Measurements from ENCODE around the gene TARS3. TPM values are rescaled to one million over a fixed set of nuclear protein-coding genes. Genes with fewer than 3 reads are reported as not detected.

TARS3 gene
- total and polyA plus RNA-seq, 8 donors, result 3.4 to 53.1 (median 15.6) TPM

DNA sequence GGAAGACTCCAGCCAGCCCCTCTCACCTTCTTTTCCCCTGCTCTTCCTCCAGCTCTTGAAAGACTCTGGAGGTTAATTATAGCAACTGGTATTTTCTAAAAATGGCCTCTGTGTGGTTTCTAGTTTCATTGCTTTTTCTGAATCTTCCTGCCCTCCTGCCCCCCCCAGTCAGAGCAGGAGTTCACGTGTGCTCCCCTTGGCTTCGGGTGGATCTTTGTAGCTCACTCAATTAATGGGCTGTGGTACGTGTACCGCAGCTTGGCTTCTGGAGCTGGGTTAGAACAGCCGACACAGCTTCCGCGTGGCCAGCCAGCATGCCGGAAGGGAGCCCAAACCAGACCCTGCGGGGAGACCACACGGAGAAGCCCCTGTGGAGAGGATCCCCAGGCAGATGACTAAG lies 103.6 kb downstream of the TARS3 start:
- 86 to 92% (median 89%) methylated on average over 10 of the region's 10 CpGs for WGBS, 5 donors
- intact Hi-C loops (cut with DNase I; ENCODE audit: low total_unique reads), result no loop called here
- H3K27ac ChIP-seq, result no peak overlapping the region
- TF ChIP-seq POLR2A (IDR thresholded peaks at IDR 0.05), result no peak
- TF ChIP-seq, protein P1, sequence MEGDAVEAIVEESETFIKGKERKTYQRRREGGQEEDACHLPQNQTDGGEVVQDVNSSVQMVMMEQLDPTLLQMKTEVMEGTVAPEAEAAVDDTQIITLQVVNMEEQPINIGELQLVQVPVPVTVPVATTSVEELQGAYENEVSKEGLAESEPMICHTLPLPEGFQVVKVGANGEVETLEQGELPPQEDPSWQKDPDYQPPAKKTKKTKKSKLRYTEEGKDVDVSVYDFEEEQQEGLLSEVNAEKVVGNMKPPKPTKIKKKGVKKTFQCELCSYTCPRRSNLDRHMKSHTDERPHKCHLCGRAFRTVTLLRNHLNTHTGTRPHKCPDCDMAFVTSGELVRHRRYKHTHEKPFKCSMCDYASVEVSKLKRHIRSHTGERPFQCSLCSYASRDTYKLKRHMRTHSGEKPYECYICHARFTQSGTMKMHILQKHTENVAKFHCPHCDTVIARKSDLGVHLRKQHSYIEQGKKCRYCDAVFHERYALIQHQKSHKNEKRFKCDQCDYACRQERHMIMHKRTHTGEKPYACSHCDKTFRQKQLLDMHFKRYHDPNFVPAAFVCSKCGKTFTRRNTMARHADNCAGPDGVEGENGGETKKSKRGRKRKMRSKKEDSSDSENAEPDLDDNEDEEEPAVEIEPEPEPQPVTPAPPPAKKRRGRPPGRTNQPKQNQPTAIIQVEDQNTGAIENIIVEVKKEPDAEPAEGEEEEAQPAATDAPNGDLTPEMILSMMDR (IDR thresholded peaks at IDR 0.05), result no peak
- no peak for TF ChIP-seq POLR2AphosphoS5 (IDR thresholded peaks at IDR 0.05)
- no peak for TF ChIP-seq EP300 (IDR thresholded peaks at IDR 0.05)
- H3K36me3 ChIP-seq, result peaks cover 0 to 38% (median 13%) of the 10 kb centered on the region in 4 donors
- H3K9me3 ChIP-seq, result no peaks in the 10 kb centered on the region
- DNase-seq, result no peak
- no peak overlapping the region for H3K4me3 ChIP-seq
- H3K27me3 ChIP-seq, result no peaks in the 10 kb centered on the region
- H3K4me1 ChIP-seq, result peaks cover 9 to 14% (median 11%) of the 10 kb centered on the region in 4 donors

DNA sequence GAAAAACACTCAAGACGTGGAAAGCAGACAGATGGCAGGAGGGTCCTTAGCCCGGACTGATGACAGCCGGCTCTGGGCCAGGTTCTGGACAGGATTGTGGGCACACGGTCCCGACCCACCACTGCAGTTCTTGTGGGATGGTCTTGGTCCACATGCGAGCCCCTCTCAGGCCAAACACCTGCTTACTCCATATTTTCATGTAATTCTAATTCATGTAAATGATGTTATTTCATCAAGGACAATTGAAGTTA lies 104.7 kb downstream of the TARS3 start:
- H3K27ac ChIP-seq, result no peak overlapping the region
- intact Hi-C loops (cut with DNase I; ENCODE audit: low total_unique reads), result no loop called here
- peaks cover 0 to 34% (median 11%) of the 10 kb centered on the region in 4 donors for H3K36me3 ChIP-seq
- DNase-seq, result no peak
- TF ChIP-seq POLR2A (IDR thresholded peaks at IDR 0.05), result no peak
- TF ChIP-seq, protein P1 (IDR thresholded peaks at IDR 0.05), result no peak
- no peak for TF ChIP-seq EP300 (IDR thresholded peaks at IDR 0.05)
- no peak for TF ChIP-seq POLR2AphosphoS5 (IDR thresholded peaks at IDR 0.05)
- H3K27me3 ChIP-seq, result no peaks in the 10 kb centered on the region
- WGBS, 5 donors, result 92 to 96% (median 93%) methylated on average over 6 of the region's 6 CpGs
- H3K4me1 ChIP-seq, result peaks cover 11 to 21% (median 16%) of the 10 kb centered on the region in 4 donors
- no peak overlapping the region for H3K4me3 ChIP-seq
- no peaks in the 10 kb centered on the region for H3K9me3 ChIP-seq

DNA sequence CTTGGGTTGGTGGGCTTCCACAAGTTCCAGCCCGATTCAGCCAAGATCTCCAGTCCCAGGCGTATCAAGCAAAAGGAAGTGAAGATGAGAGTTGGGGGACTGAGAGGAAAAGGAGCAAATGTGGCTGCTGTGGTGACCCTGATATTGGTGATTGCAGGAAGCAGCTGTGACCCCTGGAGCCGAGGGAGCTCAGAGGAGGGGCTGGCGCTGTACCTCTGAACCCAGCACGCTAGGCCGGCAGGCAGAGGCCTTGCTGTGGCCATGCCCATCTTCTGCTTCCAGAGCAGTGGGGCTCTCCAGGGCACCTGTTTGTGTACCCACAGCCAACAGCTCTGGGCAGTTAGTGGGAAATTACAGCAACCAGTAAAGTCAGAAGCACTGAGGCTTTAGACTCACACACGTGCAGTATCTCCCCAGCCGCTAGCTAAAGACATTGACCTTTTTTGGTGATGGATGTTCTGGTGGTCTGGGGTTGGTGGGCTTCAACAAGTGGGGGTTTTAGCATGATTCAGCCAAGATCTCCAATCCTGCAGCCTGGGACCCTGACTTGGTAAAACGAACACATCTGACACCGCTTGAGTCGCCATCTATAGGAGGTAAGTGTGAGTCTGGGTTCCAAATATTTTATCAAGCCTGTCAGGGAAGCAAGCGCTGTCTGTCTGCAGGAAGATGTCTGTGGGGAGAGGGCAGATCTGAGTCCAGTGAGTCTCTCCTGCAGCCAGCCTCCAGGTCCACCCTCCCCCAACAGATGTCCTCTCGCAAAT lies 105.2 kb downstream of the TARS3 start:
- Histone ChIP-seq H3K4me1 (peaks cover 11 to 26% (median 16%) of the 10 kb centered on the region in 4 donors), H3K4me3 (no peak overlapping the region), H3K36me3 (peaks cover 0 to 29% (median 9%) of the 10 kb centered on the region in 4 donors), H3K27me3 (no peaks in the 10 kb centered on the region), H3K9me3 (no peaks in the 10 kb centered on the region), H3K27ac (no peak overlapping the region)
- 82 to 90% (median 86%) methylated on average over 11 to 13 of the region's 13 CpGs for WGBS, 5 donors
- intact Hi-C loops (cut with DNase I; ENCODE audit: low total_unique reads), result no loop called here
- TF ChIP-seq POLR2AphosphoS5 (IDR thresholded peaks at IDR 0.05), result no peak
- TF ChIP-seq, protein P1 (IDR thresholded peaks at IDR 0.05), result no peak
- TF ChIP-seq POLR2A (IDR thresholded peaks at IDR 0.05), result no peak
- no peak for TF ChIP-seq EP300 (IDR thresholded peaks at IDR 0.05)
- DNase-seq, result no peak

DNA sequence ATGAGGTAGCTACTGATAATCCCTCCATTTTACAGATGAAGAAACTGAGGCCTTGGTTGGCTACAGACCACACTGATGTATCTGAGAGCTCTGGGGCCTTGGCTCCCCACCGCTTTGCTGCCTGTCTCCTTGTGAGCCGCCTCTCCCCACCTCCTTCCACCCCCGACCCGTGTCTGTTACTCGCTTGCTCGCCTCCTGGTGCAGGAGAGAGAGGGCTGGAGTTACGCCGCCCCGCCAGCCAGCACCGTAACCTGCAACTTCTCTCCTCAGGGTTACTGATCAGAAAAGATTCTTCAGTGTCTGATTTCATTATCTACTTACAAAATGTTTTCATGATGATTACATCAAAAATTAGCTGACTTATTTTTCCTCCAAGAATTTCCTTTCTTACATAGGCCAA lies 106.2 kb downstream of the TARS3 start:
- Histone ChIP-seq H3K27ac (no peak overlapping the region), H3K4me3 (no peak overlapping the region), H3K9me3 (no peaks in the 10 kb centered on the region), H3K27me3 (no peaks in the 10 kb centered on the region), H3K36me3 (peaks cover 0 to 22% (median 8%) of the 10 kb centered on the region in 4 donors), H3K4me1 (peaks cover 11 to 36% (median 24%) of the 10 kb centered on the region in 4 donors)
- intact Hi-C loops (cut with DNase I; ENCODE audit: low total_unique reads), result no loop called here
- DNase-seq, result no peak
- TF ChIP-seq POLR2A (IDR thresholded peaks at IDR 0.05) (no peak), POLR2AphosphoS5 (IDR thresholded peaks at IDR 0.05) (no peak), EP300 (IDR thresholded peaks at IDR 0.05) (no peak)
- TF ChIP-seq, protein P1 (IDR thresholded peaks at IDR 0.05), result no peak
- WGBS, 5 donors, result 92 to 97% (median 93%) methylated on average over 10 of the region's 10 CpGs

All from stomach (tissue), 9 donors.